ENCODE results near the gene TEX261.

- no peak for TF ChIP-seq CTCF (IDR thresholded peaks at IDR 0.05 in 4 of 5, conservative IDR thresholded peaks at IDR 0.05 in 1 of 5)
- TF ChIP-seq POLR2A (IDR thresholded peaks at IDR 0.05) = no peak
Measured at GRCh38 chr2:70979180-70979488, 15.5 kb downstream of the TEX261 start.
